B cell (primary cell): ENCODE data around the gene TOGARAM1. TPM values are rescaled to one million over a fixed set of nuclear protein-coding genes. Genes with fewer than 3 reads are reported as not detected.

Source experiments
- ATAC-seq: fragments of 200-7000 bp; cut with Tn5 transposase; one replicate; pipeline ENCODE4 v1.10.0; 2021; ENCODE audit warnings: low read depth, mild to moderate bottlenecking, moderate number of reproducible peaks, moderate library complexity
- CTCF ChIA-PET: fragments of 350-600 bp; sonication (Branson Sonifier 250); formaldehyde crosslinking; loops from one replicate; lab custom pipeline; 2021; ENCODE audit warnings: antibody characterized with exemption, inconsistent platforms; lab: Charles Lee
- POLR2A ChIA-PET: fragments of 350-600 bp; sonication (Branson Sonifier 250); formaldehyde crosslinking; loops from one replicate; lab custom pipeline; 2021; ENCODE audit warnings: antibody characterized with exemption; lab: Charles Lee
- DNase-seq: peaks from one replicate; pipeline ENCODE4 v3.0.0; 2013
- H2AFZ ChIP-seq: 2 replicates; pipeline ENCODE4 v1.6.1; 2012; ENCODE audit warnings: mild to moderate bottlenecking, low read depth, low read length; ENCODE audit not compliant: insufficient read depth, poor library complexity, severe bottlenecking
- H3K27ac ChIP-seq, 2 donors: 1 replicate in 1 of 2; 2 replicates in 1 of 2; pipeline ENCODE4 v1.5.1; 2012 to 2013; ENCODE audit warnings: low read length in 2 of 2, mild to moderate bottlenecking in 2 of 2, moderate library complexity in 1 of 2
- H3K27me3 ChIP-seq, 4 experiments: fragments of 200-600 bp in 1 of 4; sonication (generic) in 1 of 4; replicated peaks in 1 of 4; 1 replicate in 2 of 4; 2 replicates in 2 of 4; pipeline versions ENCODE4 v1.6.1 to v1.7.0; 2013 to 2016; ENCODE audit warnings: low read length in 3 of 4, mild to moderate bottlenecking in 2 of 4, mixed read lengths in 1 of 4, moderate library complexity in 1 of 4; ENCODE audit not compliant: insufficient read depth in 4 of 4, control insufficient read depth in 3 of 4; ENCODE audit errors: control extremely low read depth in 1 of 4
- H3K36me3 ChIP-seq, 2 experiments: replicated peaks in 1 of 2; 1 replicate in 1 of 2; 2 replicates in 1 of 2; pipeline versions ENCODE4 v1.6.1 to v1.7.1; 2013; ENCODE audit warnings: low read length in 1 of 2; ENCODE audit not compliant: insufficient read depth in 2 of 2, control insufficient read depth in 1 of 2; ENCODE audit errors: control extremely low read depth in 1 of 2, extremely low read depth in 1 of 2
- H3K4me1 ChIP-seq, 2 donors: fragments of 200-600 bp in 1 of 2; sonication (generic) in 1 of 2; 1 replicate in 1 of 2; 2 replicates in 1 of 2; pipeline versions ENCODE4 v1.5.1 to v1.6.1; 2013 to 2017; ENCODE audit warnings: low read length in 2 of 2; ENCODE audit not compliant: control insufficient read depth in 2 of 2, insufficient read depth in 2 of 2
- H3K4me2 ChIP-seq: replicated peaks from 2 replicates; pipeline ENCODE3; 2012; ENCODE audit warnings: mild to moderate bottlenecking, low read depth, low read length; ENCODE audit not compliant: poor library complexity, severe bottlenecking
- H3K4me3 ChIP-seq, 5 experiments: fragments of 200-600 bp in 1 of 5; sonication (generic) in 1 of 5; 1 replicate in 3 of 5; 2 replicates in 2 of 5; pipeline versions ENCODE4 v1.5.1 to v1.7.0; 2011 to 2016; ENCODE audit warnings: low read length in 4 of 5, mild to moderate bottlenecking in 4 of 5, low read depth in 2 of 5, control low read depth in 1 of 5, moderate library complexity in 1 of 5; ENCODE audit not compliant: insufficient read depth in 1 of 5; ENCODE audit errors: control extremely low read depth in 1 of 5, extremely low read depth in 1 of 5
- H3K79me2 ChIP-seq: fragments of 200-600 bp; sonication (generic); one replicate; pipeline ENCODE4 v1.6.0; 2016; ENCODE audit warnings: low read length; ENCODE audit not compliant: control insufficient read depth, insufficient read depth
- H3K9ac ChIP-seq: fragments of 200-600 bp; sonication (generic); 2 replicates; pipeline ENCODE4 v1.6.1; 2017; ENCODE audit warnings: mild to moderate bottlenecking, low read length, moderate library complexity
- H3K9me3 ChIP-seq, 3 donors: one replicate each; pipeline versions ENCODE4 v1.6.1 to v1.7.1; 2013; ENCODE audit warnings: low read length in 2 of 3; ENCODE audit not compliant: control insufficient read depth in 2 of 3, insufficient read depth in 1 of 3; ENCODE audit errors: control extremely low read depth in 1 of 3
- H4K20me1 ChIP-seq: 2 replicates; pipeline ENCODE4 v1.6.0; 2012; ENCODE audit warnings: mild to moderate bottlenecking, low read length; ENCODE audit not compliant: insufficient read depth, control insufficient read depth, poor library complexity, severe bottlenecking
- H3K27ac Mint-ChIP-seq: one replicate; pipeline ENCODE4 v1.8.0; 2021; ENCODE audit warnings: mixed read lengths
- H3K27me3 Mint-ChIP-seq: one replicate; pipeline ENCODE4 v1.8.0; 2021; ENCODE audit warnings: mixed read lengths
- H3K4me1 Mint-ChIP-seq: one replicate; pipeline ENCODE4 v1.8.0; 2021; ENCODE audit warnings: mixed read lengths
- H3K4me3 Mint-ChIP-seq: one replicate; pipeline ENCODE4 v1.8.0; 2021; ENCODE audit warnings: mixed read lengths
- H3K9me3 Mint-ChIP-seq: one replicate; pipeline ENCODE4 v1.8.0; 2022; ENCODE audit warnings: mixed read lengths; ENCODE audit not compliant: insufficient read depth
- EZH2 ChIP-seq: IDR thresholded peaks from 2 replicates; pipeline ENCODE4 v1.6.1; 2012; ENCODE audit warnings: borderline replicate concordance, low read depth, mild to moderate bottlenecking, moderate library complexity, low read length; ENCODE audit not compliant: insufficient read depth, poor library complexity, severe bottlenecking
- WGBS: methylation state at CpG from one replicate; pipeline ENCODE4 v1.1.5; 2013; ENCODE audit warnings: missing lambda C conversion rate; ENCODE audit not compliant: insufficient coverage; 5-methylcytosine and 5-hydroxymethylcytosine counted together
- intact Hi-C: fragments of 100-400 bp; cut with micrococcal nuclease; formaldehyde crosslinking; loops from one replicate; pipeline ENCODE4 v1.10.0; 2022
- polyA minus RNA-seq: library from RNA; depleted of rRNA, polyadenylated mRNA; stranded (reverse); fragments of >200 nt; gene quantifications from 2 replicates; pipeline ENCODE4 v1.2.3, GENCODE V29; 2012
- polyA plus RNA-seq: library from polyadenylated mRNA; depleted of rRNA; stranded (reverse); fragments of >200 nt; gene quantifications from 2 replicates; pipeline ENCODE4 v1.2.3, GENCODE V29; 2012
- total RNA-seq, 2 donors: library from RNA; stranded (reverse); fragments of 120-200 nt in 1 of 2; gene quantifications; 1 replicate in 1 of 2; 2 replicates in 1 of 2; pipeline versions ENCODE4 v1.2.3 to v1.2.4, GENCODE V29; 2013 to 2022
- TF ChIP-seq, protein P1 (sequence below): fragments of 200-600 bp; IDR thresholded peaks from one replicate; pipeline ENCODE4 v1.8.0; 2022; ENCODE audit warnings: antibody characterized with exemption, mild to moderate bottlenecking

The TOGARAM1 gene, protein sequence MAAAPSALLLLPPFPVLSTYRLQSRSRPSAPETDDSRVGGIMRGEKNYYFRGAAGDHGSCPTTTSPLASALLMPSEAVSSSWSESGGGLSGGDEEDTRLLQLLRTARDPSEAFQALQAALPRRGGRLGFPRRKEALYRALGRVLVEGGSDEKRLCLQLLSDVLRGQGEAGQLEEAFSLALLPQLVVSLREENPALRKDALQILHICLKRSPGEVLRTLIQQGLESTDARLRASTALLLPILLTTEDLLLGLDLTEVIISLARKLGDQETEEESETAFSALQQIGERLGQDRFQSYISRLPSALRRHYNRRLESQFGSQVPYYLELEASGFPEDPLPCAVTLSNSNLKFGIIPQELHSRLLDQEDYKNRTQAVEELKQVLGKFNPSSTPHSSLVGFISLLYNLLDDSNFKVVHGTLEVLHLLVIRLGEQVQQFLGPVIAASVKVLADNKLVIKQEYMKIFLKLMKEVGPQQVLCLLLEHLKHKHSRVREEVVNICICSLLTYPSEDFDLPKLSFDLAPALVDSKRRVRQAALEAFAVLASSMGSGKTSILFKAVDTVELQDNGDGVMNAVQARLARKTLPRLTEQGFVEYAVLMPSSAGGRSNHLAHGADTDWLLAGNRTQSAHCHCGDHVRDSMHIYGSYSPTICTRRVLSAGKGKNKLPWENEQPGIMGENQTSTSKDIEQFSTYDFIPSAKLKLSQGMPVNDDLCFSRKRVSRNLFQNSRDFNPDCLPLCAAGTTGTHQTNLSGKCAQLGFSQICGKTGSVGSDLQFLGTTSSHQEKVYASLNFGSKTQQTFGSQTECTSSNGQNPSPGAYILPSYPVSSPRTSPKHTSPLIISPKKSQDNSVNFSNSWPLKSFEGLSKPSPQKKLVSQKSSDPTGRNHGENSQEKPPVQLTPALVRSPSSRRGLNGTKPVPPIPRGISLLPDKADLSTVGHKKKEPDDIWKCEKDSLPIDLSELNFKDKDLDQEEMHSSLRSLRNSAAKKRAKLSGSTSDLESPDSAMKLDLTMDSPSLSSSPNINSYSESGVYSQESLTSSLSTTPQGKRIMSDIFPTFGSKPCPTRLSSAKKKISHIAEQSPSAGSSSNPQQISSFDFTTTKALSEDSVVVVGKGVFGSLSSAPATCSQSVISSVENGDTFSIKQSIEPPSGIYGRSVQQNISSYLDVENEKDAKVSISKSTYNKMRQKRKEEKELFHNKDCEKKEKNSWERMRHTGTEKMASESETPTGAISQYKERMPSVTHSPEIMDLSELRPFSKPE (N-terminal part only)
- total RNA-seq, result 23.9 and 25.6 TPM in 2 replicates
- total RNA-seq (2013), result 17.8 TPM
- polyA plus RNA-seq, result 3.4 and 5.2 TPM in 2 replicates
- polyA minus RNA-seq, result 13.2 and 21.1 TPM in 2 replicates

DNA sequence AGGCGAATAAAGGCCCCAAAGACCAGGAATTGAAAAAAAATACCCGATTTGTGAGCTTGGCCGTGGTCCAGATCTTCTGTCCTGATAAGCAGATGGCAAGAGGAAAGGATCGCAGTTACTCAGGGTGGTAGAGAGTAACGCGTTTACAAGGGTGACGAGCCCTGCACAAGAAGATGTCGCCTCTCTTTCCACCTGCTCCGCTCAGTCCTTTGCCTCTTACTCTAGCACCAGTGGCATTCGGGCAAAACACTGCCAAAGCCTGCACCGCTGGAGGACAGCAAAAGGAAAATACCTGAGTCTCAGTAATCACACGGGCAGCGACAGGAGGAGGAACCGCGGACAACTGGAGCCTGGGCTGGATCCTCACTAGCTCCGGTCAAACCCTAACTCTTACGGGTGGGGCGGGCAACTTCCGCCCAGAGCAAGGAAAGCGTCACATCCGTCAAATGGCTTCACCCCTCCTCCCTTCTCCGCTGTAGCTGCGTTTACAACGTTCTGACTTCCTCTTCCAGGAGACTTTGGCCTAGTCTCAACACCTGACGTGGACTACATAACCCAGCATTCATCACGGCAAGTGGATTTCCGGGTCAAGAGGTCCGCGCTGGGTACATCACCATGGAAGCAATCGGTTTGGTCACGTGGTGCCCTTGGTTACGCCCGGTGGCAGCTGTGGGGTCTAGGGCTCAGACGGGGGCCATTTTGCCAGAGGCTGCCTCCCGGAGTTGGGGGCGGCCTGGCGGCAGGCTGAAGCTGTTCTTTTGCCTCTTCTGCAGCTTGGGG, at the start of gene TOGARAM1, which contains the start of gene KLHL28:
TSS of gene TOGARAM1 (plus strand) at position 637 of the 780 bp plus-strand sequence. CDS start 232 bp downstream, outside the sequence.
TSS of gene KLHL28 (minus strand) at position 394 of the 780 bp plus-strand sequence. CDS start 16,019 bp downstream, outside the sequence.
- under 1% methylated on average over 36 of the region's 37 CpGs for WGBS
- POLR2A ChIA-PET, result interaction anchor here (2.1 to 3.0 kb wide), 4 partner anchors 65 to 291 kb away, joined by 13 to 22 read pairs (median 16); partner anchors contain the start of genes FANCM, FKBP3, MIS18BP1 and PRPF39
- H3K4me2 ChIP-seq, result peak within 1 kb of the TSS; percentile 98
- TF ChIP-seq, protein P1, sequence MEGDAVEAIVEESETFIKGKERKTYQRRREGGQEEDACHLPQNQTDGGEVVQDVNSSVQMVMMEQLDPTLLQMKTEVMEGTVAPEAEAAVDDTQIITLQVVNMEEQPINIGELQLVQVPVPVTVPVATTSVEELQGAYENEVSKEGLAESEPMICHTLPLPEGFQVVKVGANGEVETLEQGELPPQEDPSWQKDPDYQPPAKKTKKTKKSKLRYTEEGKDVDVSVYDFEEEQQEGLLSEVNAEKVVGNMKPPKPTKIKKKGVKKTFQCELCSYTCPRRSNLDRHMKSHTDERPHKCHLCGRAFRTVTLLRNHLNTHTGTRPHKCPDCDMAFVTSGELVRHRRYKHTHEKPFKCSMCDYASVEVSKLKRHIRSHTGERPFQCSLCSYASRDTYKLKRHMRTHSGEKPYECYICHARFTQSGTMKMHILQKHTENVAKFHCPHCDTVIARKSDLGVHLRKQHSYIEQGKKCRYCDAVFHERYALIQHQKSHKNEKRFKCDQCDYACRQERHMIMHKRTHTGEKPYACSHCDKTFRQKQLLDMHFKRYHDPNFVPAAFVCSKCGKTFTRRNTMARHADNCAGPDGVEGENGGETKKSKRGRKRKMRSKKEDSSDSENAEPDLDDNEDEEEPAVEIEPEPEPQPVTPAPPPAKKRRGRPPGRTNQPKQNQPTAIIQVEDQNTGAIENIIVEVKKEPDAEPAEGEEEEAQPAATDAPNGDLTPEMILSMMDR, result no peak
- TF ChIP-seq EZH2, result no peak
- no peaks in the 10 kb centered on the region for H3K27me3 Mint-ChIP-seq
- no peak within 1 kb of the TSS for H3K4me3 Mint-ChIP-seq
- intact Hi-C loops, result loop anchor here (1.0 kb wide), 4 partner anchors 64 to 292 kb away; partner anchors contain the start of genes FKBP3, MIS18BP1 and PRPF39
- H4K20me1 ChIP-seq, result peaks cover 28% of the 10 kb centered on the region
- H3K4me3 ChIP-seq, result peak within 1 kb of the TSS; percentile 81 to 96 (median 92)
- H3K27me3 ChIP-seq, result no peaks in the 10 kb centered on the region
- peaks cover 1 to 15% (median 8%) of the 10 kb centered on the region in 3 donors for H3K9me3 ChIP-seq
- peaks cover 95% of the 10 kb centered on the region for H3K79me2 ChIP-seq
- H3K9me3 Mint-ChIP-seq, result peaks cover 7% of the 10 kb centered on the region
- H3K36me3 ChIP-seq, result no peaks in the 10 kb centered on the region
- peaks cover 45% of the 10 kb centered on the region for H3K4me1 Mint-ChIP-seq
- CTCF ChIA-PET, result interaction anchor here (0.9 to 2.1 kb wide), 6 partner anchors 62 to 307 kb away, joined by 3 to 7 read pairs (median 4); partner anchors contain the start of genes FKBP3 and MIS18BP1
- H3K4me1 ChIP-seq, result peaks cover 37 to 46% of the 10 kb centered on the region in 2 donors
- H3K9ac ChIP-seq, result peak within 1 kb of the TSS; percentile 96
- ATAC-seq (peak; percentile 90), DNase-seq (peak; percentile 99)
- peak within 1 kb of the TSS; percentile 84 to 93 for H3K27ac ChIP-seq
- H2AFZ ChIP-seq, result peak within 1 kb of the TSS; percentile 98
- H3K27ac Mint-ChIP-seq, result no peak within 1 kb of the TSS
